HG03280 (cell line): ENCODE measurements around the gene TFDP3.

Experiments
- ATAC-seq: cut with Tn5 transposase; IDR thresholded peaks from one replicate; pipeline ENCODE4 v1.9.1; 2021; ENCODE audit warnings: mild to moderate bottlenecking, moderate library complexity; ENCODE audit not compliant: unreplicated experiment

TFDP3 gene

DNA sequence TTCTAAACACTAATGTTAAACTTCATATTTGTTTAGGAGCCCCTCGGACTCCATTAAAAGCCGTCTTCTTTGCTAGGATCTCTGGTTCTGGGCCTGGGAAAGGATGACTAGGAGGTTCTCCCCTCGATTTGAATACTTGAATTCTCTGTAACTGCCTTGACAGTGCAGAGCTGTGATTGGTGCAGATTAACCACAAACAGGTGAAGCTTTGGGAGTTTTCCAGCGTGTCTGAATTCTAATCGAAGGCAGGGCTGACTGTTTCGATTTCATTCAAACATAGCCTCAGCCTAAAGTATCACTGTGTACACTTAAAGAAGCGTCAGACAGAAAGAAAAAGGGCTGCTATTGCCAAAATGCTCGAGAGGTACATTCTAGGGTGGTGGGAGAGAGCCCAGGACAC is 29.0 kb downstream of the TFDP3 start:
- no peak for ATAC-seq

GRCh38 chrX:133188631-133189030 is 29.5 kb downstream of the TFDP3 start:
- ATAC-seq: no peak

GRCh38 chrX:133185938-133186337 is 32.2 kb downstream of the TFDP3 start:
- no peak for ATAC-seq

DNA sequence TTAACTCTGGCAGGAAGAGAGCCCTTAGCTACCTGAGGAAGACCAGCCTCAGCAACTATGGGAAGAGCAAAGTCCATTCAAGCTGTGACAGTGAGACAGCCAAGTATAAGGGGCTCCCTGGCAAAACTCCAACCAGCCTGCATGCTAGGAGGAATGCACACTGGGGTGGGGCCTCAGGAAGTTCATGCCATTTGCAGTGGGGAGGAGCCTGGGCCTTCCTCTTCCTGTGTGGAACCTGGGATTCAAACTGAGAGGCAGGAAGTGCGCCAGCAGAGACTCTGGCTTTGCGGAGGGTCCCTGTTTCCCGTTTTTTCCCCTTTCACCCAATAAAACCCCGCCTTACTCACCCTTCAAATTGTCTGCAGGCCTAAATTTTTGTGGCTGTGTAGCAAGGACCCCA is 33.0 kb downstream of the TFDP3 start:
- ATAC-seq: no peak

GRCh38 chrX:133183806-133184205 is 34.3 kb downstream of the TFDP3 start:
- no peak for ATAC-seq

DNA sequence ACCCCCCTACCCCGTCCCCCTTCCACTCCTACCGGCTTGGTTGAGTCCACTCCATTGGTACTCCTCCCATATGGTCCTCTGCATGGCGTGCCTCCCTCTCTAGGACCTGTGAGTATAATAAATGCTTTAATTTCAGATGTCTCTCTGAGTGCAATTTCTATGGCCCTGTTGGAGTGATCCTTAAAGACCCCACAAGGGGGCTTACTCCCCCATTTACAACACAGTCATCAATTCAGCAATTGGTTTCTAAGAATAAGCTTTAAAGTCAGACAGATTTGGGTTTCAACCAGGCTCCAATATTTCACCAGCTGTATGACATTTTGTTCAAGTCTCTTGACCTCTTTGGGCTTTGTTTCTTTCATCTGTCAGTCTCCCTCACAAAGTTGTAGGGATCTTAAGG is 38.7 kb downstream of the TFDP3 start:
- ATAC-seq: no peak

DNA sequence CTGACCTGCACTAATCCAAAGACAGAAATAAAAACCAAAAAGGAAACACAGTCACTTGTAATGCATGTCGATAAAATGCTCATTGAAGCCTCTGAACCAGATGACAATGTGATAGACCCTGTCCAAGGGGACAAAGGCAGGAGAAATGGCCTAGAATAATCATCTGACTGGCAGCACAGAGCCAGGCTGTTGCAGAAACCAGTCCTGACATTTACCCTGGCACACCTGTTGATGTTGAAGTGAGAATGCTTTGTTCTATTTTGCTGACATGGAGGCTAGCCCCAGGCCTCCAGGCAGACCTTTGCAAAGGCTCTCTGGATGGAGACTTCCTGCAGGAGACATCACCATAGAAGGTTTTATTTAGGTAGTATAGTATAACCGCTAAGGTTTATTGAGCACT is 41.0 kb downstream of the TFDP3 start:
- no peak for ATAC-seq

DNA sequence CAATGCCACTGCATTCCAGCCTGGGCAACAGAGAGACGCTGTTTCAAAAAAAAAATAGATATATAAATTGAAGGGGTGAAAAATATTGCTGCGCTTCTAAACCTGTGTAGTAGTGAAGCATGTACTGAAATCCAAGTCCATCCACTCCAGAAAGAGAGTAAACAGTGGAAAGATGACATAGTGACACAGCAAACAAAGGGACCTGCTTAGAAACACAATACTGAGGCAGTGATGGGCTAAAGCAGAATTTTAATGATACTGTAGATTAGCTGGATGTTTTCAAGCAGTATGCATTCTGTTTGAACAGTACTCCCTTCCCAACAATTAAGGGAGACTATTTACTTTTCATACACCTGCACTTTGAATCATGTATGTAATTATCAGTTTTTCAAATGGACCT is 42.5 kb downstream of the TFDP3 start:
- ATAC-seq: no peak

DNA sequence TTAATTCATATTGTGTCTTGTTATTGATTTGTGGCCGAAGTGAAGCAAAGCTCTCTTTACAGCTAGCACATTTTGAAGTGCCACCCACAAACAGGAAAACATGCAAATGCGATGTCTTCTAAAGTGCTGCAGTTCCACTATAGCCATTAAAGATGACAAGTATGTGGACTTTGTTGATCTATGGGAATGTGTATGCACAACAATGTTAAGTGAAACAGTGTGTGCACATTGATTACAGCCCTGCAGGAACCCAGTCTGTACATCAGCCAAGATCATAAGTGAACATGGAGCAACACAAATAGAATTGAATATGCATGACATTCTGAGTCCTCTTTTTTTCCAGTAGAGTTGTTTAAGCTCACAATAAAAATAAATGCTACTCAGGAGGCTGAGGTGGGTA is 43.0 kb downstream of the TFDP3 start:
- ATAC-seq: no peak

GRCh38 chrX:133171962-133172708 is 46.0 kb downstream of the TFDP3 start:
- no peak for ATAC-seq
